ENCODE measurements around the gene CD83.
A peak's percentile ranks its signal among the peaks of the same experiment; 100 is the strongest.

The CD83 gene

DNA sequence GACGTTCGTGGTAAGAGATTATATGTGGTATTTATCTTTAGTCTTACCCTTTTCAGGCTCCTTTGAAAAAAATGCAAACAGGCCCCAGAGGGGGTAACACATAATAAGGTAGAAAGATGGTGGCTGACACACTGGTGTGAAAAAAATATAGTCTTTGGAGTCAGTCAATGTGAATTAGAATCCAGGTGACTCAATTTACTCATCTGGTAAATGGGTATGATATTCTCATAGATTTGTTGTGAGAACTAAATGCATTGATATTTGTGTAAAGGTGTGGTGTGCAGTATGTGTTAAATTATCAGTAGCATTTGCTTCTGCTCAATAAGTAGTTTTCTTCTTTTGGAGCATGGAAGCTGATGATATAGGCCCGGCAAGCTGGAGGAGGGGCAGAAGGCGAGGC, 25.7 kb downstream of the CD83 start:
- Histone ChIP-seq H3K27ac (no peak overlapping the region), H3K4me3 (ENCODE audit: low read depth, low read length) (no peak overlapping the region), H3K36me3 (replicated peaks) (no peaks in the 10 kb centered on the region), H3K27me3 (replicated peaks) (no peaks in the 10 kb centered on the region)
- in situ Hi-C loops (cut with HindIII; ENCODE audit: low pct_ligation_motif_present, low sequenced_read_pairs), result no loop called here
- no peak for TF ChIP-seq CTCF (IDR thresholded peaks at IDR 0.05; ENCODE audit: low read depth, low read length, missing control alignments)
- no peak for DNase-seq

- peak; percentile 57 for DNase-seq
- Histone ChIP-seq H3K36me3 (replicated peaks) (no peaks in the 10 kb centered on the region), H3K27ac (no peak overlapping the region), H3K4me3 (ENCODE audit: low read depth, low read length) (no peak overlapping the region), H3K27me3 (replicated peaks) (no peaks in the 10 kb centered on the region)
- peak; percentile 98 for TF ChIP-seq CTCF (IDR thresholded peaks at IDR 0.05; ENCODE audit: low read depth, low read length, missing control alignments)
- in situ Hi-C loops (cut with HindIII; ENCODE audit: low pct_ligation_motif_present, low sequenced_read_pairs), result no loop called here
These were observed 27.1 kb downstream of the CD83 start for GRCh38 chr6:14144678-14145113.

DNA sequence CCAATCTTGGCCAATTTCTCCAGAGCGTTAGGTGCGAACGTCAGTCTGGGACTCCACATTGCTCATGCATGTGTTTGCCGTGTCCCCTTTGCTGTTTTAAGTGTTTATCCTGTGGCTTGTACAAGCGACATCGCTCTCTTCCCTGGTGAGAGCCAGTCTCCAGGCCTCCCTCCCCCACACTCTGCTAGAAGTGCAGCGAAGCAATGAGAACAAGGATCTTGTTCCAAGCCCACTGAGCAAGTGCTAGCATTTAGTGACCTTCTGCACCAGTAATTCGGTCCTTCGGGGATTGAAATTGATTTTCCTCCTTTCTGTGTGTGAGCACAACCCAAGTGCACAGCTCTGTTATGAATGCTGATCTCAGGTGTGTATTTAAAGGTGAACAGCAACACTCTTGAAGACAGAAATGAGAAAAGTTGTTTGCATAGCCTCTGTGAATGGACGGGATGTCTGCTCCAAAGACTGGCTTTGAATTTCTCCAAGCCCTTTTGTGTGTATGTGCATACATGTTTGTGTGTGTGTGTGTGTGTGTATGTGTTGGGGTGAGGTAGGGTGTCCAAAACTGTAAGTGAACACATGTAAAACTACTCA, 29.0 kb downstream of the CD83 start:
- no peak for TF ChIP-seq CTCF (IDR thresholded peaks at IDR 0.05; ENCODE audit: low read depth, low read length, missing control alignments)
- Histone ChIP-seq H3K27me3 (replicated peaks) (no peaks in the 10 kb centered on the region), H3K27ac (no peak overlapping the region), H3K4me3 (ENCODE audit: low read depth, low read length) (no peak overlapping the region), H3K36me3 (replicated peaks) (no peaks in the 10 kb centered on the region)
- in situ Hi-C loops (cut with HindIII; ENCODE audit: low pct_ligation_motif_present, low sequenced_read_pairs), result no loop called here
- no peak for DNase-seq

DNA sequence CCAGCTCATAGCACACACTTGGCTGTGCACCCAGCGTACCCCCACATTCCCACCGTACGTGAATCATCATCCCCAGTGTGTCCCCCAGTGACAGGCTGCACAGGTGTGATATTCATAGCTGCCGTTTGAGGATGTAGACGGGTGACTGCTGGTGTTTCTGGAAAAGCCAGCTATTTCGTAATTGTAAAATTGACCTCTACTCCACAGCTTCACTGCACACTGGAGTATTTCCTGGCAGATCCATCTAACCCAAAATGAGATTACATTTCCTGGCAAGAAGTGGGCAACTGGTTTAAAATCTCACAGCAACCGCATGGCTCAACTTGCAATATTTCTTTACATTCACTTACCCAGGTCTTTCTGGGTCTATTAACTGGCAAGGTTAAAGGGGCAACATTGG, 30.3 kb downstream of the CD83 start:
- in situ Hi-C loops (cut with HindIII; ENCODE audit: low pct_ligation_motif_present, low sequenced_read_pairs), result no loop called here
- no peaks in the 10 kb centered on the region for H3K27me3 ChIP-seq (replicated peaks)

DNA sequence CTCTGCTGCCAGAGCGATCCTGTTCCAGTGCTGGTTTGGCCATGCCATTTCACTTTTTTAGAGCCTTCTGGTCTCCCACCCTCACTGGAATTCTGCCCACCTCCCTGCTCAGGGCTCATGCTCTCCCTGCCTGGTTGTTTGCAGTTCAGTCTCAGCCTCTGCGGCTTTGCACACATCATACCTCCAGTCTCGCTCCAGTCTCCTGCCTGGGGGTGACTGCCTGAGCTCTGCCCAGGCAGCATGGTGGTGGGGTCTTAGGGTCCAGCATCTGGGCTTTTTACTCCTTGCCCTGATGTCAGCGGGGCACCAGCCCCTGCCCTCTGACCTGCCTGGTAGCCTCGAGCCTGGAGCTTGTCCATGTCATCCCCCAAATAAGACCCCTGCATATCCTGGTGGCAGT, 30.9 kb downstream of the CD83 start:
- no peak for DNase-seq
- Histone ChIP-seq H3K4me3 (ENCODE audit: low read depth, low read length) (no peak overlapping the region), H3K36me3 (replicated peaks) (no peaks in the 10 kb centered on the region), H3K27me3 (replicated peaks) (no peaks in the 10 kb centered on the region), H3K27ac (no peak overlapping the region)
- TF ChIP-seq CTCF (IDR thresholded peaks at IDR 0.05; ENCODE audit: low read depth, low read length, missing control alignments), result no peak
- in situ Hi-C loops (cut with HindIII; ENCODE audit: low pct_ligation_motif_present, low sequenced_read_pairs), result no loop called here

More for the DNA sequence above, 30.3 kb downstream of the CD83 start:
- no peak for TF ChIP-seq CTCF (IDR thresholded peaks at IDR 0.05; ENCODE audit: low read depth, low read length, missing control alignments)
- no peaks in the 10 kb centered on the region for H3K36me3 ChIP-seq (replicated peaks)
- H3K27ac ChIP-seq, result no peak overlapping the region
- no peak overlapping the region for H3K4me3 ChIP-seq (ENCODE audit: low read depth, low read length)
- no peak for DNase-seq

All from brain microvascular endothelial cell (primary cell).